ENCODE results near the gene ERICH3.

Gene ERICH3

GRCh38 chr1:74623716-74624115 is 49.9 kb downstream of the ERICH3 start:
- Histone ChIP-seq H3K27ac (ENCODE audit: low read depth, low read length) (no peak overlapping the region), H3K27me3 (ENCODE audit: control insufficient read depth, insufficient read depth, low read length) (no peaks in the 10 kb centered on the region), H3K36me3 (ENCODE audit: control insufficient read depth, insufficient read depth, low read length) (no peaks in the 10 kb centered on the region), H3K9me3 (ENCODE audit: control insufficient read depth, insufficient read depth, low read length) (no peaks in the 10 kb centered on the region), H3K9ac (ENCODE audit: low read depth, low read length) (no peak overlapping the region), H3K4me3 (ENCODE audit: low read depth, low read length) (no peak overlapping the region), H3K4me1 (ENCODE audit: control insufficient read depth, insufficient read depth, low read length) (no peaks in the 10 kb centered on the region)

- Histone ChIP-seq H3K36me3 (ENCODE audit: control insufficient read depth, insufficient read depth, low read length) (no peaks in the 10 kb centered on the region), H3K9me3 (ENCODE audit: control insufficient read depth, insufficient read depth, low read length) (no peaks in the 10 kb centered on the region), H3K27ac (ENCODE audit: low read depth, low read length) (no peak overlapping the region), H3K27me3 (ENCODE audit: control insufficient read depth, insufficient read depth, low read length) (no peaks in the 10 kb centered on the region), H3K9ac (ENCODE audit: low read depth, low read length) (no peak overlapping the region), H3K4me3 (ENCODE audit: low read depth, low read length) (no peak overlapping the region), H3K4me1 (ENCODE audit: control insufficient read depth, insufficient read depth, low read length) (no peaks in the 10 kb centered on the region)
Measured at GRCh38 chr1:74620242-74620641, 53.4 kb downstream of the ERICH3 start.

- H3K9ac ChIP-seq (ENCODE audit: low read depth, low read length): no peak overlapping the region
- H3K27ac ChIP-seq (ENCODE audit: low read depth, low read length): no peak overlapping the region
- H3K27me3 ChIP-seq (ENCODE audit: control insufficient read depth, insufficient read depth, low read length): no peaks in the 10 kb centered on the region
- no peak overlapping the region for H3K4me3 ChIP-seq (ENCODE audit: low read depth, low read length)
- no peaks in the 10 kb centered on the region for H3K4me1 ChIP-seq (ENCODE audit: control insufficient read depth, insufficient read depth, low read length)
- no peaks in the 10 kb centered on the region for H3K36me3 ChIP-seq (ENCODE audit: control insufficient read depth, insufficient read depth, low read length)
- H3K9me3 ChIP-seq (ENCODE audit: control insufficient read depth, insufficient read depth, low read length): no peaks in the 10 kb centered on the region
Measured at GRCh38 chr1:74618974-74619373, 54.6 kb downstream of the ERICH3 start.

- Histone ChIP-seq H3K27me3 (ENCODE audit: control insufficient read depth, insufficient read depth, low read length) (no peaks in the 10 kb centered on the region), H3K36me3 (ENCODE audit: control insufficient read depth, insufficient read depth, low read length) (no peaks in the 10 kb centered on the region), H3K9ac (ENCODE audit: low read depth, low read length) (no peak overlapping the region), H3K9me3 (ENCODE audit: control insufficient read depth, insufficient read depth, low read length) (no peaks in the 10 kb centered on the region), H3K27ac (ENCODE audit: low read depth, low read length) (no peak overlapping the region), H3K4me1 (ENCODE audit: control insufficient read depth, insufficient read depth, low read length) (no peaks in the 10 kb centered on the region), H3K4me3 (ENCODE audit: low read depth, low read length) (no peak overlapping the region)
Measured at GRCh38 chr1:74613894-74614293, 59.7 kb downstream of the ERICH3 start.

- Histone ChIP-seq H3K27me3 (ENCODE audit: control insufficient read depth, insufficient read depth, low read length) (no peaks in the 10 kb centered on the region), H3K4me1 (ENCODE audit: control insufficient read depth, insufficient read depth, low read length) (no peaks in the 10 kb centered on the region), H3K9ac (ENCODE audit: low read depth, low read length) (no peak overlapping the region), H3K9me3 (ENCODE audit: control insufficient read depth, insufficient read depth, low read length) (no peaks in the 10 kb centered on the region), H3K36me3 (ENCODE audit: control insufficient read depth, insufficient read depth, low read length) (no peaks in the 10 kb centered on the region), H3K4me3 (ENCODE audit: low read depth, low read length) (no peak overlapping the region), H3K27ac (ENCODE audit: low read depth, low read length) (no peak overlapping the region)
Measured at GRCh38 chr1:74611887-74612286, 61.7 kb downstream of the ERICH3 start.

DNA sequence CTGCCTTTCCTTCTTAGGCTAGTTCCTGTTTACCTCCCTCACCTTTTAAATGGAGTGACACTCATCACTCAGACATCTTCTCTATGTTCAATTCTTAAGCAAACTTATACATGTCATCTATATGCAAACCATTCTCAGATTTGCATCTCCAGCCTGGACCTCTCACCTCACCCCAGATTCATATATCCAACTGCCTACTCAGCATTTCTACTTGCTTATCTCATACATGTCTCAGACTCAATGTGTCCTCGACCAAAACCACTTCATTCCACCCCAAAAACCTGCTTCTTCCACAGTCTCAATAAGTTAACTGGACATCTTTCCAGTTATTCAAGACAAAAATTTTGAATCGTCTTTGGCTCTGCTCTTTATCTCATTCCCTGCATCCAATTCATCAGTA is 62.6 kb downstream of the ERICH3 start:
- H3K36me3 ChIP-seq (ENCODE audit: control insufficient read depth, insufficient read depth, low read length): no peaks in the 10 kb centered on the region
- no peak overlapping the region for H3K27ac ChIP-seq (ENCODE audit: low read depth, low read length)
- no peaks in the 10 kb centered on the region for H3K4me1 ChIP-seq (ENCODE audit: control insufficient read depth, insufficient read depth, low read length)
- no peak overlapping the region for H3K4me3 ChIP-seq (ENCODE audit: low read depth, low read length)
- no peak overlapping the region for H3K9ac ChIP-seq (ENCODE audit: low read depth, low read length)
- no peaks in the 10 kb centered on the region for H3K9me3 ChIP-seq (ENCODE audit: control insufficient read depth, insufficient read depth, low read length)
- no peaks in the 10 kb centered on the region for H3K27me3 ChIP-seq (ENCODE audit: control insufficient read depth, insufficient read depth, low read length)

GRCh38 chr1:74609810-74610371 is 63.7 kb downstream of the ERICH3 start:
- H3K27me3 ChIP-seq (ENCODE audit: control insufficient read depth, insufficient read depth, low read length): no peaks in the 10 kb centered on the region
- H3K36me3 ChIP-seq (ENCODE audit: control insufficient read depth, insufficient read depth, low read length): no peaks in the 10 kb centered on the region
- no peaks in the 10 kb centered on the region for H3K9me3 ChIP-seq (ENCODE audit: control insufficient read depth, insufficient read depth, low read length)
- no peak overlapping the region for H3K4me3 ChIP-seq (ENCODE audit: low read depth, low read length)
- H3K9ac ChIP-seq (ENCODE audit: low read depth, low read length): no peak overlapping the region
- H3K27ac ChIP-seq (ENCODE audit: low read depth, low read length): no peak overlapping the region
- H3K4me1 ChIP-seq (ENCODE audit: control insufficient read depth, insufficient read depth, low read length): no peaks in the 10 kb centered on the region

DNA sequence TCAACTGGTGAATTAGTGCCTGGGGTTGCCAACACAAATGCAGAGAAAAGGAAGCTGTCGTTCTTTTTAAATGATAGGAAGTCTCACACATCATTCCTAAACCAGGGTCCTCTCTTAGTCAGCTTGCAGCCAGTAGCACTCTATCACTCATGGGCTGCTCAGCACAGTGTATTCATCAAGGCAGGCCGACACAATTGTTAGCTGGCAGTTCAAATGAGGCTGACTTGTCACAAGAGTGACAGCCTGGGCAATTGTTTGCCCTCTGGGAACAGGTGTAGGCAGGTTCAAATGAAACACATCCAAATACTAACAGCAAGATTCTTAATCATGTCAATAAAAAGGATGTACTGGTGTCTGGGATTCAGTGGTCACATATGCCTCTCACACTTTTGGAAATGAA is 76.9 kb downstream of the ERICH3 start:
- no peak overlapping the region for H3K9ac ChIP-seq (ENCODE audit: low read depth, low read length)
- no peak overlapping the region for H3K4me3 ChIP-seq (ENCODE audit: low read depth, low read length)
- H3K36me3 ChIP-seq (ENCODE audit: control insufficient read depth, insufficient read depth, low read length): no peaks in the 10 kb centered on the region
- no peaks in the 10 kb centered on the region for H3K4me1 ChIP-seq (ENCODE audit: control insufficient read depth, insufficient read depth, low read length)
- H3K9me3 ChIP-seq (ENCODE audit: control insufficient read depth, insufficient read depth, low read length): no peaks in the 10 kb centered on the region
- H3K27ac ChIP-seq (ENCODE audit: low read depth, low read length): no peak overlapping the region
- H3K27me3 ChIP-seq (ENCODE audit: control insufficient read depth, insufficient read depth, low read length): no peaks in the 10 kb centered on the region

- H3K9me3 ChIP-seq (ENCODE audit: control insufficient read depth, insufficient read depth, low read length): no peaks in the 10 kb centered on the region
- no peaks in the 10 kb centered on the region for H3K36me3 ChIP-seq (ENCODE audit: control insufficient read depth, insufficient read depth, low read length)
- no peak overlapping the region for H3K9ac ChIP-seq (ENCODE audit: low read depth, low read length)
- H3K27me3 ChIP-seq (ENCODE audit: control insufficient read depth, insufficient read depth, low read length): no peaks in the 10 kb centered on the region
- H3K4me3 ChIP-seq (ENCODE audit: low read depth, low read length): no peak overlapping the region
- no peaks in the 10 kb centered on the region for H3K4me1 ChIP-seq (ENCODE audit: control insufficient read depth, insufficient read depth, low read length)
- H3K27ac ChIP-seq (ENCODE audit: low read depth, low read length): no peak overlapping the region
Measured at GRCh38 chr1:74593887-74594866, 79.4 kb downstream of the ERICH3 start.

- Histone ChIP-seq H3K4me3 (ENCODE audit: low read depth, low read length) (no peak overlapping the region), H3K36me3 (ENCODE audit: control insufficient read depth, insufficient read depth, low read length) (no peaks in the 10 kb centered on the region), H3K27ac (ENCODE audit: low read depth, low read length) (no peak overlapping the region), H3K9me3 (ENCODE audit: control insufficient read depth, insufficient read depth, low read length) (no peaks in the 10 kb centered on the region), H3K9ac (ENCODE audit: low read depth, low read length) (no peak overlapping the region), H3K27me3 (ENCODE audit: control insufficient read depth, insufficient read depth, low read length) (no peaks in the 10 kb centered on the region), H3K4me1 (ENCODE audit: control insufficient read depth, insufficient read depth, low read length) (no peaks in the 10 kb centered on the region)
Measured at GRCh38 chr1:74592580-74593355, 80.8 kb downstream of the ERICH3 start.

DNA sequence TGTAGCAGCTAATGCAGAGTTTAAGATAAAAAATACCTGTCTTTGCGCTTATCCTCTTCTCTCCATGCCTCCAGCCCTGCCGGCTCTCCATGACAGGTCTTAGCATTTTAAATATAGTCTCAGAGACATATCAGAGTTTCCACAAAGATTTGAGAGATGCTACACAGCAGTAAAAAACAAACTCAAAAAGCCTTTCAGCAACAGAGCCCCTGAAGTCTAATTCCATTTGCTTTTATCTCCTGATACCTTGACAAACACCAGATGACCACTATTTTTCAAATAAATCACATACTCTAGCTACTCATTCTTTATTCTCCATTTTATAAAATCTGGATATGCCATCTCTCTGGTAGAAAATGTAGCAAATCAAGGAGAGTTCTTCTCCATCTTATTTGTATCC is 81.6 kb downstream of the ERICH3 start:
- no peaks in the 10 kb centered on the region for H3K9me3 ChIP-seq (ENCODE audit: control insufficient read depth, insufficient read depth, low read length)
- no peak overlapping the region for H3K9ac ChIP-seq (ENCODE audit: low read depth, low read length)
- H3K4me3 ChIP-seq (ENCODE audit: low read depth, low read length): no peak overlapping the region
- H3K27me3 ChIP-seq (ENCODE audit: control insufficient read depth, insufficient read depth, low read length): no peaks in the 10 kb centered on the region
- no peak overlapping the region for H3K27ac ChIP-seq (ENCODE audit: low read depth, low read length)
- H3K36me3 ChIP-seq (ENCODE audit: control insufficient read depth, insufficient read depth, low read length): no peaks in the 10 kb centered on the region
- H3K4me1 ChIP-seq (ENCODE audit: control insufficient read depth, insufficient read depth, low read length): no peaks in the 10 kb centered on the region
